Tibial artery (tissue), 4 donors: Measurements from ENCODE around the gene TEX261.

ENCODE experiments used
- DNase-seq, 2 donors: peaks; one replicate each; pipeline ENCODE4 v3.0.0-alpha.2; 2019
- H3K27ac ChIP-seq, 2 donors: fragments of 200-600 bp; sonication (generic) in 1 of 2; 1 replicate in 1 of 2; 2 replicates in 1 of 2; pipeline ENCODE4 v1.5.1; 2018 to 2019; ENCODE audit warnings: mild to moderate bottlenecking in 1 of 2
- H3K27me3 ChIP-seq, 2 donors: fragments of 200-600 bp; sonication (generic) in 1 of 2; one replicate each; pipeline versions ENCODE4 v1.5.1 to v1.6.0; 2016 to 2019
- H3K36me3 ChIP-seq, 3 donors: fragments of 200-600 bp; sonication (generic) in 2 of 3; one replicate each; pipeline ENCODE4 v1.5.1; 2016 to 2019; ENCODE audit warnings: mild to moderate bottlenecking in 2 of 3
- H3K4me1 ChIP-seq, 4 donors: fragments of 200-600 bp; sonication (generic) in 2 of 4; 1 replicate in 3 of 4; 2 replicates in 1 of 4; pipeline ENCODE4 v1.5.1; 2016 to 2019
- H3K4me3 ChIP-seq, 2 donors: fragments of 200-600 bp; sonication (generic) in 1 of 2; 1 replicate in 1 of 2; 2 replicates in 1 of 2; pipeline ENCODE4 v1.5.1; 2018 to 2019; ENCODE audit warnings: mild to moderate bottlenecking in 2 of 2
- H3K9me3 ChIP-seq, 3 donors: fragments of 200-600 bp; sonication (generic) in 1 of 3; one replicate each; pipeline ENCODE4 v1.5.1; 2016 to 2019
- CTCF ChIP-seq, 2 experiments: fragments of 200-600 bp in 1 of 2; fragments of 450-650 bp in 1 of 2; IDR thresholded peaks; one replicate each; pipeline ENCODE4 v1.5.1; 2017 to 2019; ENCODE audit warnings: antibody characterized with exemption in 2 of 2, mild to moderate bottlenecking in 1 of 2, moderate library complexity in 1 of 2
- intact Hi-C: fragments of 100-400 bp; cut with DNase I; formaldehyde crosslinking; loops from one replicate; pipeline ENCODE4 v1.15.0; 2023; ENCODE audit warnings: low total_unique reads

Gene TEX261

GRCh38 chr2:70964596-70965386, 29.9 kb downstream of the TEX261 start:
- Histone ChIP-seq H3K27me3 (peaks cover 0 to 34% of the 10 kb centered on the region in 2 donors), H3K36me3 (no peaks in the 10 kb centered on the region), H3K27ac (no peak overlapping the region), H3K9me3 (no peaks in the 10 kb centered on the region), H3K4me1 (peaks cover 0 to 11% (median 5%) of the 10 kb centered on the region in 4 donors), H3K4me3 (peak overlapping the region; percentile 49)
- DNase-seq, result peak; percentile 58 to 80
- intact Hi-C loops, result loop anchor here (5.0 kb wide), 1 partner anchor 38 kb away; no protein-coding TSS in a partner anchor
- peak; percentile 70 to 83 for TF ChIP-seq CTCF (IDR thresholded peaks at IDR 0.05)

DNA sequence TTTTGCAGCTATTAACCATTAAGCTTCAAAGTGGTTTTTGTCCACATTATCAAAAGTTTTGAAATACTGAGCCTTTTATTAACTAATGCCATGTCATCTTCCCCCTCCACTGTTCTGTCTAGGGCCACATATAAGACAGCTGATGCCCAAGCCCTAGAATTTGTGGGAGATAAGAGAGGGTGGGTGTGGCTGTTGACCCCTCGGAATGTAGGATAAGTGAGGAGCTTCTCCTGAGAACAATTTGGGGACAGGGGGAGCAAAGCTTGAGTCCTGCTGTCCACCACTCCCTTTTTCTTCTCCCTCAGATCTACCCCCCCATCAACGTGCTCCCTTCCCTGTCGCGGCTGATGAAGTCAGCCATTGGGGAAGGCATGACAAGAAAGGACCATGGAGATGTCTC, 30.5 kb downstream of the TEX261 start:
- Histone ChIP-seq H3K4me3 (no peak overlapping the region), H3K9me3 (no peaks in the 10 kb centered on the region), H3K27me3 (peaks cover 0 to 39% of the 10 kb centered on the region in 2 donors), H3K27ac (no peak overlapping the region), H3K4me1 (peaks cover 0 to 11% (median 5%) of the 10 kb centered on the region in 4 donors), H3K36me3 (no peaks in the 10 kb centered on the region)
- intact Hi-C loops, result loop anchor here (5.0 kb wide), 1 partner anchor 38 kb away; no protein-coding TSS in a partner anchor
- no peak for TF ChIP-seq CTCF (IDR thresholded peaks at IDR 0.05)
- DNase-seq, result peak in 1 of 2 donors; percentile 5

GRCh38 chr2:70962885-70963878, 31.5 kb downstream of the TEX261 start:
- no peak for TF ChIP-seq CTCF (IDR thresholded peaks at IDR 0.05)
- peak; percentile 17 to 55 for DNase-seq
- Histone ChIP-seq H3K27me3 (peaks cover 0 to 44% of the 10 kb centered on the region in 2 donors), H3K9me3 (no peaks in the 10 kb centered on the region), H3K4me3 (no peak overlapping the region), H3K27ac (no peak overlapping the region), H3K4me1 (peaks cover 0 to 11% (median 5%) of the 10 kb centered on the region in 4 donors), H3K36me3 (no peaks in the 10 kb centered on the region)
- intact Hi-C loops, result loop anchor here (5.0 kb wide), 1 partner anchor 39 kb away; no protein-coding TSS in a partner anchor

GRCh38 chr2:70962211-70962884, 32.3 kb downstream of the TEX261 start:
- H3K9me3 ChIP-seq, result no peaks in the 10 kb centered on the region
- no peak overlapping the region for H3K27ac ChIP-seq
- H3K36me3 ChIP-seq, result no peaks in the 10 kb centered on the region
- H3K27me3 ChIP-seq, result peaks cover 0 to 46% of the 10 kb centered on the region in 2 donors
- intact Hi-C loops, result loop anchor here (5.0 kb wide), 1 partner anchor 40 kb away; no protein-coding TSS in a partner anchor
- H3K4me3 ChIP-seq, result no peak overlapping the region
- no peak for TF ChIP-seq CTCF (IDR thresholded peaks at IDR 0.05)
- DNase-seq, result peak; percentile 9 to 53
- peaks cover 0 to 11% (median 5%) of the 10 kb centered on the region in 4 donors for H3K4me1 ChIP-seq

- Histone ChIP-seq H3K36me3 (no peaks in the 10 kb centered on the region), H3K4me3 (no peak overlapping the region), H3K9me3 (no peaks in the 10 kb centered on the region), H3K27ac (no peak overlapping the region), H3K27me3 (peaks cover 0 to 47% of the 10 kb centered on the region in 2 donors), H3K4me1 (peaks cover 0 to 11% (median 5%) of the 10 kb centered on the region in 4 donors)
- no peak for TF ChIP-seq CTCF (IDR thresholded peaks at IDR 0.05)
- peak in 1 of 2 donors; percentile 11 for DNase-seq
- intact Hi-C loops, result loop anchor here (5.0 kb wide), 1 partner anchor 41 kb away; no protein-coding TSS in a partner anchor
Measured at GRCh38 chr2:70961648-70961994, 33.1 kb downstream of the TEX261 start.
